Measurements from ENCODE around the gene TMEM121. TPM values are rescaled to one million over a fixed set of nuclear protein-coding genes. Genes with fewer than 3 reads are reported as not detected.

Gene TMEM121
- total and polyA plus RNA-seq, 2 donors (not counting 1 experiment from before 2014, with no cell fraction given) = 0.99 to 3.7 TPM

GRCh38 chr14:105483300-105484068, 42.9 kb upstream of the TMEM121 start:
- no peak overlapping the region for H2AFZ ChIP-seq (ENCODE audit: insufficient read depth, low read depth, low read length, poor library complexity, severe bottlenecking)
- ATAC-seq (ENCODE audit: low read depth) = no peak
- Mint-ChIP-seq H3K27me3 (no peaks in the 10 kb centered on the region), H3K4me1 (peaks cover 68% of the 10 kb centered on the region), H3K4me3 (no peak overlapping the region), H3K27ac (peak overlapping the region; percentile 100), H3K9me3 (ENCODE audit: insufficient read depth) (no peaks in the 10 kb centered on the region)
- peaks cover 57 to 84% of the 10 kb centered on the region in 2 donors for H3K4me1 ChIP-seq (ENCODE audit: control insufficient read depth in 2 of 2, insufficient read depth in 2 of 2, low read length in 2 of 2)
- POLR2A ChIA-PET = interaction anchor here (0.5 to 1.0 kb wide), 2 partner anchors 113 to 415 kb away, joined by 3 to 5 read pairs; no protein-coding TSS in a partner anchor
- no peak overlapping the region for H3K4me2 ChIP-seq (replicated peaks; ENCODE audit: low read depth, low read length, poor library complexity, severe bottlenecking)
- CTCF ChIA-PET = interaction anchor here (1.1 kb wide), 1 partner anchor 438 kb away, joined by 3 read pairs; no protein-coding TSS in a partner anchor
- DNase-seq = peak; percentile 42
- H3K4me3 ChIP-seq (ENCODE audit: control extremely low read depth in 1 of 5, extremely low read depth in 1 of 5, insufficient read depth in 1 of 5, low read depth in 2 of 5, low read length in 4 of 5) = no peak overlapping the region
- peaks cover 0 to 2% of the 10 kb centered on the region in 2 experiments for H3K36me3 ChIP-seq (replicated peaks in 1 of 2; ENCODE audit: control extremely low read depth in 1 of 2, control insufficient read depth in 1 of 2, extremely low read depth in 1 of 2, insufficient read depth in 2 of 2, low read length in 1 of 2)
- no peak overlapping the region for H3K9ac ChIP-seq (ENCODE audit: low read length)
- no peak for TF ChIP-seq EZH2 (IDR thresholded peaks at IDR 0.05; ENCODE audit: borderline replicate concordance, insufficient read depth, low read depth, low read length, poor library complexity, severe bottlenecking)
- TF ChIP-seq CTCF (IDR thresholded peaks at IDR 0.05) = no peak
- peaks cover 1% of the 10 kb centered on the region for H3K79me2 ChIP-seq (ENCODE audit: control insufficient read depth, insufficient read depth, low read length)
- H4K20me1 ChIP-seq (ENCODE audit: control insufficient read depth, insufficient read depth, low read length, poor library complexity, severe bottlenecking) = peaks cover 8% of the 10 kb centered on the region
- intact Hi-C loops (cut with micrococcal nuclease) = loop anchor here (10.0 kb wide), 1 partner anchor 419 kb away; the partner anchor contains the start of gene GPR132
- WGBS (ENCODE audit: insufficient coverage) = 86% methylated on average over 15 of the region's 18 CpGs
- H3K9me3 ChIP-seq (ENCODE audit: control extremely low read depth in 1 of 3, control insufficient read depth in 2 of 3, insufficient read depth in 1 of 3, low read length in 2 of 3) = peaks cover 0 to 4% (median 0%) of the 10 kb centered on the region in 3 donors
- peaks cover 0 to 3% (median 0%) of the 10 kb centered on the region in 4 experiments for H3K27me3 ChIP-seq (replicated peaks in 1 of 4; ENCODE audit: control extremely low read depth in 1 of 4, control insufficient read depth in 3 of 4, insufficient read depth in 4 of 4, low read length in 3 of 4)
- H3K27ac ChIP-seq (ENCODE audit: low read length in 2 of 2) = peak overlapping the region; percentile 93 to 99
